Effector CD4-positive, alpha-beta T cell (primary cell): ENCODE results near the gene OTOP2. TPM values are rescaled to one million over a fixed set of nuclear protein-coding genes. Genes with fewer than 3 reads are reported as not detected.

ENCODE experiments used
- DNase-seq: peaks from one replicate; pipeline ENCODE4 v3.0.0-alpha.2; 2020
- total RNA-seq: gene quantifications from one replicate; lab custom pipeline; 2026; lab: John Stamatoyannopoulos, UW

The OTOP2 gene
- not detected for total RNA-seq

- no peak for DNase-seq
Observed at GRCh38 chr17:74924250-74924948, at the start of gene OTOP2. Gene OTOP2, plus strand, starts transcription at chr17:74924273. Its CDS starts 360 bp downstream, at chr17:74924633.

DNA sequence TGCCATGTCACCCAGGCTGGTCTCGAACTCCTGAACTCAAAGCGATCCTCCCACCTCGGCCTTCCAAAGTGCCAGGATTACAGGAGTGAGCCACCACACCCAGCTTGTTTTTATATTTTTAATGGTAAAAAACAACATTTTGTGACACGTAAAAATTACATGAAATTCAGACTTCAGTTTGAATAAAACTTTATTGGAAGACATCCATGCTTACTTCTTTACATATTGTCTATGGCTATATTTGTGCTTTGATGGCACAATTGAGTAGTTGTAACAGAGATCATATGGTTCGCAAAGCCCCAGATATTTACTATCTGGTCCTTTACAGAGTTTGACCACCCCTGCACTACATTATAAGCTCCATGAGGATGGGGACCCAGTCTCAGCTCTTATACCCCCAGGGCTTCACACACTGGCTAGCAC, 49.4 kb upstream of the OTOP2 start:
- no peak for DNase-seq

DNA sequence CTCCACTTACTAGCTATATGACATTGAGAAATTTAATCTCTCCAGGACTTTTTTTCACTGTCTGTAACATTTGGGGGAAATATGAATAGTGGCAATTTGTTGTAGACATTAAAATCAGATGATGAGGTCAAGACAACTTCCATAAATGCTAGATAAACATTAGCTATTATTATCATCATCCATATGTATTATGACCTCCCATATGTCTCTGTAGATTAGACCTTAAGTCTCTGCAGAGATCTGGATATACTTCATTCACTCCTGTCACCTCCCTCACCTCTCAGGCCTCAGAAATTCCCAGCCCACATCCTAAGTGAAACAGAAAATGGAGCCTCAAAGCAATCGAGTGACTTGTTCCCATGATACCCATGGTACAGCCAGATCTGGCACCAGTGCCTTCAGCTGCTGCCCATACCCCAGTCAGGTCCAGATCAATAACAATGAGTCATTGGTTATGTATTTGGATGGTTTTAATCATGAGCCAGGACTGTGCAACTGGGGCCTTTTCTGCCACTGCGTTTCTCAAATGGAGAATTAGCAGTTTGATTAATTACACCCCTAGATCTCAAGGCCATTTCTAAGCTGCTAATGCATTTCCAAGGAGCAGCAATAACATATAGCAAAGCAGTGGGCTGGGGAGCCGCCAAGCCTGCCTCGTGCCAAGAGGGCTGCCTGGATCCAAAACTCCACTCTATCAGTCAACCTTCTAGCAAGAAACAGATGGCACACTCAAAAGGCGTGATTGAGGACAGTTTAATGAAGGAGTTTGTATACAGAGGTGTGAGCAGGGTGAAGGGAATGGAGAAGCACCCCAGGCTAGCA, 48.7 kb upstream of the OTOP2 start:
- no peak for DNase-seq

GRCh38 chr17:74875977-74876593, 48.0 kb upstream of the OTOP2 start:
- no peak for DNase-seq

DNA sequence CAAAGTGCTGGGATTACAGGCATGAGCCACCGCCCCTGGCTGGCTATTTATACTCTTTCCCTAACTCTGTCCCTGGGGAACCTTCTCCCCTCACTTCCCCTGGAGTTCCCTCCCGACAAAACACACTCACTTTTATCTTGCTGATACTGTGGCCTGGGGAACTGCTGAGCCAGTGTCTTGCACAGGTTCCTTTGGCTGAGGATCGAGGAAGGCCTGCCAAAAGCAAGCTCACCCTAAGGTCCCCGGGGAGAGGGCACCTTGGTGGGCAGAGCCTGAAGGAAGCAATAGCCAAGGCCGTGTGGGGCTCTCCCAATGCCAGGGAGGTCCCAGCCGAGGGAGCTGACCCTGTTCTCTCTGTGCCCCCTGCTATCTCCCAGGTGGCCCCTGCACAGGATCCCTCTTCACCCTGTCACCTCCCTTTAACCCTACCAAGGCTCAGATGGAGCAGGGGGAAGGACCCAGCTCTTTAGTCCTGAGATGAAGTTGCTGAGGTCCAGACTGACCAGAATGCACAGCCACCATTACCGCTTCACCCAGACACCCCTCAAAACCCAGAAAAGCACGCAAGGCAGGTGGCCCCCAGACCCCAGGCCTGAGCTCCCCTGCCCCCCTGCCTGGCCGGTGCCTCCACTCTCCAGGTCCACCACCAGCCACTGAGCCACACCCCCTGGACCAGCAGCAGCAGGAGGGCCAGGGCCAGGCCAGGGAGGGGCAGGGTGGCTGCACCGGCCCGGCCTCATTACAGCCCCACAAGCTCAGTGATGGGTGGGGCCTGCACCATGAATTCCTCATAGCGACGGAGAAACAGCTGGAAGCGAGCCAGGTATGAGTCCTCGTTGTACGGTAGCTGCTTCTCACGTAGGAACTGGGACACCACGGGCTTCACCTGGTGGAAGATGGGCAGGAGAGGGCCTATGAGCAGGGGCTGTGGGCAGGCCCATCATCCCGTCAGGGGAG, 46.2 kb upstream of the OTOP2 start:
- no peak for DNase-seq

GRCh38 chr17:74878658-74879057, 45.4 kb upstream of the OTOP2 start:
- DNase-seq: no peak

DNA sequence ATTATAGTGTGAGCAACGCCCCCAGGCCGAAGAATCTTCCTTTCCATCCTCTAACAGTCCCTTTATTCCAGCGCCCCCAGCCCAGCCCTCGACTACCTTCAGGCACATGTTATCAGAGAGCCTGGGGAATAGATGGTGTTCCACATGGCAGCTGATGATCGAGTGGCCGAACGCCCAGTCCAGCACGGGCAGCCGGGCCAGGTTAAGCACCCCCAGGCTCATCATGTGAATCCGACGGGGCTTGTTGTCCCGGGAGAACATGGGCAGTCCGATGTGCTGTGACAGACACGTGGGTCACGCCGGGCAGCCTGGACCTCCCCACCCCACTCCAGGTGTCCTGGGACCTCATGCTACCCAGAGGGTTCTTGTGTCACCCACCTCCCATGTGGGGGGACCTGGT, 44.8 kb upstream of the OTOP2 start:
- no peak for DNase-seq

GRCh38 chr17:74881073-74881472, 43.0 kb upstream of the OTOP2 start:
- no peak for DNase-seq

DNA sequence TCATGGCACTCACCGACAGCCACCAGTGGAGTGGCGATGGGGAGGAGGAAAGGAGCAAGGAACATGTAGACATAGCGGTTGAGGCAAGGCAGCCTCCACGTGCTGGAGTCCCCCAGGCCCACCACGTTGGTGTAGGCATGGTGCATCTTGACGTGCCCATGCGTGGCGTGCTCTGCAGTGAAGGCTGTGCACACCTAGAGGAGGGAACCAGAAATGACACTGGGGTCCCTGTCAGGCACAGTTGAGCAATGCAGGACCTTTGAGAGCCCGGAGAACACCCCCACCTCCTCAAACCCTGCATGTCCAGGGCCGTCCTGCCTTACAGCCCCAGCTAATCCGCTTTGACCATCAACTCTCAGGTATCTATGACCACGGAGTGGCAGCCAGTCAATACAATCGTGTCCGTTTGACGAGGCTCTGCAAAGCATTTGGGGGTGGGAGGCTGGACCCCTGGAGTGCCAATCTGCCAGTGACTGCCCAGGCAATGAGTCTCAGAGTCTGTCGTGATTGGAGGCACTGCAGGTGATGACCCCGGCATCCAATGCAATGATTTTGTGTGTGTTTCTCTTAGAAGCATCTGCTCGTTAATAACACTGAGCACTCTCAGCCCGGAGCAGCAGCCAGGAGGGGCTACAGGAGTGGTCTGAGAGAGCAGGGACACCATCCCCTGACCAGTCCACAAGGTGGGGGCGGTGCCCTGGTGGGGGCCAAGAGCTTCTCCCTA, 41.4 kb upstream of the OTOP2 start:
- no peak for DNase-seq

- no peak for DNase-seq
Observed at GRCh38 chr17:74883241-74883745, 40.8 kb upstream of the OTOP2 start.

DNA sequence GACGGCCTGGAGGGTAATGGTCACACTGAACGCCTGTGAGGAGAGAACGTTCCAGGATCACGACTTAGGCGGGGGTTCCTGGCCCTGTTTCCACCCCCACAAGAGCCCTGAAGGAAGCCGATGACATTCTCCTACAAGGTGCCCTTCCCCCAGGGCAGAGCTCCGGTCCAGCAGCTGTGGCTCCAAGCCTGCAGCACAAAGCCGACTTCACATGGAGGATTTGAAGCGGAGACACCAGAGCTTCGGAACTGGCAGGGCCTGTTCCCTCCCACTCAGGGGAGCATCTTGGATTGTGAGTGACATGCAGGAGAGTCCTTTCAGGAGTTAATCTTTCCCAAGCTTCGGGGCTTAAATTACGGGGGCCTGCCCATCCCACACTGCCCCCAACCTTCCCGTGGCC, 35.6 kb upstream of the OTOP2 start:
- DNase-seq: no peak

DNA sequence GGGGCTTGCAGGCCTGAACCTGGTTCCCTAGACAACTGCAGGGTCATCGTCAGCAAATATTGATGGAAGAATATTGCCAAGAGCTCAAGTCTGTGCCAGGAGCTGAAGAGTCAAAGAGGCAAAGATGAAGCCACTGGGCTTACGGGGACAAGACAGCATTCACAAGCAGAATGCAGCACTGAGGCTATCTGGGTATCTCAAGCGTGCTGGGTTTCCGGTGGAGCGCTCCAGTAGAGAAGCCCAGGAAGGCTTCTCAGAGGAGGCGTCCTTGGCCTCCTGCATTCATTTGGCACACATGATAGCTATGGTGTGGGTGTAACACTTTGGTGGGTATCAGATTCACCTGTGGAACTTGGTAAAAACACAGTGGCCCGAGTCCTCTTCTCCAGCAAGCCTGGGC, 33.5 kb upstream of the OTOP2 start:
- DNase-seq: no peak

DNA sequence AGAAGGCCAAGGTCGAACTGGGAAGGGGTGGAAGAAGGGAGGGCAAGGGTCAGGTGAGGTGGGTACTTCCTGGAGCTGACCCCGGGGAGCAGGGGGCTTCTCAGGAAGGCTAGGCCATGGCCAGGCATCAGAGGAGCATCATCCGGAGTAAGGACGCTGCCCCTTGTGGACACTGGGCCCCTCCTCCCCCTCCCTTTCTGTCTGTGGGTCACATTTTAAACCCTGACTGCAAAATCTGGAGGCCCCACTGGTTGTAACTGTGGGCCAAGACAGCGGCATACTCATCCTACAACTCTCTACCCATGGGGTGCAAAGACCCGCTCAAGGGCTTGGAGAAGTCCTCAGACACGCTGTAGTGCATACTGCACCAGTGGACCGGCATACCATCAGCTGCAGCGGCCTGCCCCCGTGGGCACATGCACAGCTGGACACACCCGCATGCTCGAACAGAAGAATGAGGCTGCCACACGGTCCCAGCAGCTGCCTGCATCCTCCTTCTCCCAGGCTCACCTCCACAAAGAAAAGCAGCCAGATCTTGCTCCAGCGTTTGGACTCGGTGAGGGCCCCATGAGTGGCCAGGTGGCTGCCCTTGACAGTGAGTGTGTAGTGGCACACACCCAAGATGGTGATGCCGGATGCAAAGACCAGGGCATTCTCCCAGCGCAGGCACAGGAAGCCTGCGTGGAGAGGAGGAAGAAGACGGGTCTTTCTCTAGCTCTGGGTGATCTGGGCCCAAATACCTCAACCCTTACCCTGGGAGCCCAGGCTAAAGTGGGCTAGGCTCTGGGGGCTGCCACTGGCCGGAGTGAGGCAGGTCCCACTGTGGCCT, 31.8 kb upstream of the OTOP2 start:
- no peak for DNase-seq

GRCh38 chr17:74892974-74893911, 30.8 kb upstream of the OTOP2 start, which contains the start of gene FADS6:
Gene FADS6, minus strand, starts transcription at chr17:74893633. Its CDS starts 38 bp downstream, at chr17:74893595.
- DNase-seq: no peak

GRCh38 chr17:74893936-74894671, 30.0 kb upstream of the OTOP2 start:
- no peak for DNase-seq

DNA sequence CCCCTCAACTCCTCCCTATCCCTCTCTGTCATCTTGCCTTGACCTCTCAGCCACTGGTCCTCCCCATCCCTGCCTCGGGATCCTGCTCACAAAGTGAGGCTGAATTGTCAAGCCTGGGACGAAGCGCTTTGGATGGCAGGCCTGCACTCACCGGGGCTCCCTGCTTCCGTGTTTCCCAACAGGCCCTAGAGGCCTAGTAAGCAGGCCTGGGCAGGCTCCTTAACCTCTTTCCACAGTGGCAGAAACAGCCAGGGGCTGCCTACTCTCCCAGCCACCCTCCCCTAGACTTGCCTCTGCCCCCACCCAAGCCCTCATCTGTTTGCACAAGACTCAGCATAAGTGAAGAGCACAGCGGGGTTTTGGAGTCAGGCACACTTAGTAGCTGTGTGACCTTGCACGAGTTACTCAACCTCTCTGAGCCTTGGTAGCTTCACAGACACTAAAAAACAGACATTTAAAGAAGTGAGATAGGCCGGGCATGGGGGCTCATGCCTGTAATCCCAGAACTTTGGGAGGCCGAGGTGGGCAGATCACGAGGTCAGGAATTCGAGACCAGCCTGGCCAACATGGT, 25.6 kb upstream of the OTOP2 start:
- no peak for DNase-seq

DNA sequence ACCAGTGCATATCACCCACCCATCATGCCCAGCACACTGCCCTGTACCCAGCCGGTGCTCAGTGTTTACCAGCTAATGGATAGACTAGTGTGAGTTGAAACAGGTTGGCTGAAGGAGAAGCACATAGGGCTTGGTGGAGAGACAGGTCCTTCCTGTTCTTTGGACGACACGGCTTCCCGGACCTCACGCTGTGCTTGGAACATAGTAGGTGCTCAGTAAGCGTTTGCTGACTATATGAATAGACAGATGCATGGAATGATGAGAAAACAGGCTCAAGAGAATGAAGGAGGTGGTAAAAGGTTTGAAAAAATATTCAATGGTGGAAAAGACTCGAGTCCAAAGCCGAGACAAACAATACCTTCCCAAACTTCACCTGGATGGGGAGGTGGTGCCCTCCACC, 23.9 kb upstream of the OTOP2 start:
- DNase-seq: no peak
